GM21528 (cell line): Measurements from ENCODE around the gene WFS1.

Source experiments
- ATAC-seq: cut with Tn5 transposase; IDR thresholded peaks from one replicate; pipeline ENCODE4 v1.9.1; 2021; ENCODE audit warnings: mild to moderate bottlenecking, moderate library complexity; ENCODE audit not compliant: unreplicated experiment, low FRiP score

WFS1 gene

DNA sequence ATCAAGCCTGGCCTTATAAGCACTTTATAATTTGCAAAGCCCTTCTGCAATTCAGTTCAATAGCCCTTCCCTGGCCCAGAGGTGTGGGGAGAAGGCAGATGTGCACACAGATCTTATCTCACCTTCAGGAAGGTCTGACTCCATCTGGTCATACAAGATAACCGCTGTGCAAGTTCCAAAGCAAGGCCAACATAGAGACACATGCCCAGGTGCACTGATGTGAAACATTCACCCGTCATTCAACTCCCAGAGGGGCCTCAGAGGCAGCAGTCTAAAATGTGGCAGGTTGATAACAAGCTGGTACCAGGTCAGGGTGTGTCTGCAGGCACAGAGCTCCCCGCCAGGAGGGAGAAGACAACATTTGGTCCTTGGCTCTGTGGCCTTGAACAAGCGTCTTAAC, 10.9 kb upstream of the WFS1 start:
- no peak for ATAC-seq

GRCh38 chr4:6259886-6260285, 9.8 kb upstream of the WFS1 start:
- no peak for ATAC-seq

DNA sequence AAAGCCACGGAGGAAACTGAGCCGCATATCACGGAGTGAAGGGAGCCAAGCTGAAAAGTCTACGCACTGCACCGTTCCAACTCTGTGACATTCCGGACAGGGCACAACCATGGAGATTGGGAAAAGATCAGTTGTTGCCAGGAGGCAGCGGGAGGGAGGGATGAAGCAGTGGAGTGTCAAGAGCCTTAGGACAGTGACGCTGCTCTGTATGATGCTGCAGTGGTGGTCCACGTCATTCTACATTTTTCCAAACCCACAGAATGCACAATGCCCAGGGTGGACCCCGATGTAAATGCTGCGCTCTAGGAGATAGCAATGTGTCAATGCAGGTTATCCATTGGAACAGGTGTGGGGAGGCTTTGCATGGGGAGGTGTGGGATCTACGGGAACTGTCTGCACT, 7.5 kb upstream of the WFS1 start:
- no peak for ATAC-seq

- ATAC-seq = no peak
Measured at GRCh38 chr4:6262847-6263487, 6.7 kb upstream of the WFS1 start.

DNA sequence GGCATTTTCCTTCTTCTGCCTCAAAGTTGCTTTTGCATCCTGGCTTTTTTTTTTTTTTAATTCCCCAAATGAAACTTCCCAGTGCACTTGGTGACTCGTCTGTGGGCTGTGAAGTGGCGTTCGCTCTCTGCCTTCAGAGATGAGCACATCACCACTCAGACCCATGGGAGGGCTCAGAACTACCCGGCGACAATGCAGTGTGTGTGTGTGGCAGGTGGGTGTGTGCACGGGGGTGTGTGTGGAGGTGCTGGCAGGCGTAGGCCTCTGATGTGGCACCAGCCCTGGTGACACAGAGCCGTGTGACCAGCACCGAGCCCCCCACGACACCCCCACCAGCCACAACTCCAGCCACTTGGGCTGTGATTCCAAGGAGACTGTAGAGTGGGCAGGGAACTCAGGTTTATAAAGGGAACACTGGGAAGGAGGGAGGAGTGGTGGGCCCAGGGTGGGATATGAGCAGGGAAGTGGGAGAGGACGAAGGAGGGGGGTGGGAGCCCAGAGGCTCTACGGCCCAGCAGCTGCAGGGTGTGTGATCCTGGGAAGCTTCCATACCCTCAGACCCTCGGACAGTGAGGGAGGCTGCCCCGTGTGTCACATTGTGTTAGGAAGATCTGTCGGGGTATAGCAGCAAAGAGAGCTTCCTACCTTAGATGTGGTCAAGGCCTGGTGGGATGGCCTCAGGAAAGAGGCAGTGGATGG, 6.0 kb upstream of the WFS1 start:
- no peak for ATAC-seq

DNA sequence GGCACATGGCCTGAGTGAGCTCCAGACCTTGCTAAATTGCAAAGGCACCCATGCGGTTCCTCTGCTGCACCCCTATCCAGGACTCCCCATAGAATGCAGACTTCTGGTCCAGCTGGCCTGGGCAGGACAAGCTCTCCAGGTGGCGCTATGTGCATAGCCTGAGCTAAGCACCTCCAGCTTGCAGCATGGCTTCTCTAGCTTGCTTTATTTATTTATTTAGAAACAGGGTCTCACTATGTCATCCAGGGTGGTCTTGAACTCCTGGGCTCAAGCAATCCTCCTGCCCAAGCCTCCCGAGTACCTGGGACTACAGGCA, 5.5 kb upstream of the WFS1 start:
- no peak for ATAC-seq

DNA sequence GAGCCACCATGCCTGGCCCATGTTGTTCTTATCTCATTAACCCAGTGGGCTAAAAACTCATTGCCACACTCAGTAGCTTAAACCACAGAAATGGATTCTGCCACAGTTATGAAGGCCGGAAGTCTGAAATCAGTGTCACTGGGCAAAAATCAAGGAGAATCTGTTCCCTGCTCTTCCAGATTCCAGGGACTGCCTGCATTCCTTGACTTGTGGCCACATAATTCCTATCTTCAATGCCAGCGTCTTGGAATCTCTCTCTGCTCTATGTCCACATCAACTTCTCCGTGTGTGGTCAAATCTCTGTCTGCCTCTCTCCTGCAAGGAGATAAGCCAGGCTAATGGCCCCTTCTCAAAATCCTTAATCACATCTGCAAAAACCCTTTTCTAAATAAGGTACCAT, 4.1 kb upstream of the WFS1 start:
- ATAC-seq = no peak

DNA sequence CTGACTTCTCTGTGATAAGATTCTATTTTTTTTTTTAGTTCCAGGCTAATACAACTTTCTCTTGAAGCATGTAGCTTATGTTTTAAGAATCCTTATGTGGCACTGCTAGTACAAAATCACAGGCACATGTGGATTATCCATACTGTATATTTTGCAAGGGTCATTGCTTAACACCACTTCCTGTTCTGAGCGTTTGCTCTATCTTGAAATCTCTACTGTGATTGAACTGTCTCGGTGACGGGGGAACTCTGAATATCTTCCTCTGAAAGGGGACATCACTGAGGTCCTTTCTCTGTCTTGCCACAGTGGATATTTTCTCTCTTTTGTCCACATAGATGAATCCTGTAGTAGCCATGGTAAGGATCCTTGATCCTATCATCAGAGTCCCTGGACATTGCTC, 2.1 kb upstream of the WFS1 start:
- no peak for ATAC-seq

DNA sequence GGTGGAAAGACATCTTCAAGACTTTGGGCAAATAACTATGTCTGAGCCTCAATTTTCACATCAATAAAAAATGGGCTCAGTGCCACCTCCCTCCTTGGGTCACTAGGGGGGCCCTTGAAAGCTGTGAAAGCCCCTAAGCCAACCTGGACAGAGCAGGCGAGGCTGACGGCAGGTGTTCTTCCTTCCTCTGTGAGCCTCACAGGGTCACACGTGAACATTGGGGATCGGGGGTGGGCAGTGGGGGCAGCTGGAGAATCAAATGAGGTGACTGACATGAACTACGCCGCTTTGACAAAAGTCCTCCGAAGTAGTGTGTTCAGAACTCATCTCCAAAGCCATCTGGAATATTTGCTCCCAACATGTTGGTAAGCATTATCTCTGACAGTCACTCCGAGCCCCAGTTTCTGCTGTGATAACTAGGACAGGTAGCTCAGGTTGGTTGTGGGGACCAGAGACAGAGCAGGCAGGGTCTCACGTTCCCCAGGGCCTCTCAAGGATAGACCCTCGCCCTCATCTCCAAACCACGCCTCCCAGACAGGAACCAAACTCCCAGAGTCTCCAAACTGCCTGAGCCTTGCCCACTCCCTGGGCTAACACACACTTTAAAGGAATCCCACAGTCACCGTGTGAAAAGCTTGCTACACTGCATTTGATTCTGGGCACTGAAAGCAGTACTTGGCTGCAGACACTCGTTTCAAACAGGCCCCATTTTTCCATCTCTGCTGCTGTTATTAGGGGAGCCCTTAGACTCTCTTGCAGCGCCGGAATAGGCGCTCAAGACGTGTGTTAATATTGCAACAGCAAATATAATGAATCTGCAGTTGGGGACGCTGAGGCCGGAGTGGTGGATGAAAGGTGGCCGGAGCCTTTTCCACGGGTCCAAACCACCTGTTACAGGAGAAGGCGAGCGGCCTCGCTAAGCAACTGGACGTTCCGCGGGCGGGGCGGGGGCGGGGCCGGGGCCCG, 717 bp upstream of the WFS1 start:
- ATAC-seq = peak; percentile 23

GRCh38 chr4:6270636-6271121, 1.0 kb downstream of the WFS1 start:
- no peak for ATAC-seq

DNA sequence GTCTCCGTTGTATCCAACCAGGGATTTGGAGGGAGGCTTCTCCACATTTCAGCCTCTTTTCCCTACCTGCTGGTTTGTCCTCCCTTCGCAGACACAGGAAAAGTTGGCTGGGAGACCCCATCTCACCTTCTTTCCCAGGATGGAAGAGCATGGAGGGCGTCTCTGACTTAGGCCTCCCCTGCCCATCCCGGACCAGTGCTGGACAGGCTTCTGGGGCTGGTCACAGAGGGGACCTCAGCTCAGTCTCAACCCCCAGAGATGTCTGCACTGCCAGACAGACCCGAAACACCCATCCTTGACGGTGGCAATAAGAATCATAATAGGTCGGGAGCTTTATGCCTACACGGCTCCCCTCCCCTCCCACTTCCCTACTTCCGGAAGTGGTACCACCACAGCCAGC, 1.6 kb downstream of the WFS1 start:
- no peak for ATAC-seq

- no peak for ATAC-seq
Measured at GRCh38 chr4:6271701-6272465, 2.2 kb downstream of the WFS1 start.

GRCh38 chr4:6272863-6273660, 3.4 kb downstream of the WFS1 start:
- ATAC-seq = no peak

DNA sequence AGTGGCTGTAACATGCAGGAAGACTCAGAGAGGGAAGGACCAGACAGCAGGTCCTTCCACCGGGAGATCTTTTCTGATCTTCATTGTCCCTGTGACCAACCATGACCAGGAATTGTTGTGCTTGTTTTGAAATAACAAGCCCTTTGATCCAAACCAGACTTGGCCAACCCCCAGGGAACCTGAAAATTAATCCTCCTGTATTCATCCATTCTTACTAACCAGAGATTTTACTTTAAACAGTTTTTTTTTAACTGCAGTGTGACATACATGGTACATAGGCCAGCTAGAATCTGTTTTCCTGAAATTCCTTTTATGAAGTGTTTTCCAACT, 4.0 kb downstream of the WFS1 start:
- ATAC-seq = no peak

DNA sequence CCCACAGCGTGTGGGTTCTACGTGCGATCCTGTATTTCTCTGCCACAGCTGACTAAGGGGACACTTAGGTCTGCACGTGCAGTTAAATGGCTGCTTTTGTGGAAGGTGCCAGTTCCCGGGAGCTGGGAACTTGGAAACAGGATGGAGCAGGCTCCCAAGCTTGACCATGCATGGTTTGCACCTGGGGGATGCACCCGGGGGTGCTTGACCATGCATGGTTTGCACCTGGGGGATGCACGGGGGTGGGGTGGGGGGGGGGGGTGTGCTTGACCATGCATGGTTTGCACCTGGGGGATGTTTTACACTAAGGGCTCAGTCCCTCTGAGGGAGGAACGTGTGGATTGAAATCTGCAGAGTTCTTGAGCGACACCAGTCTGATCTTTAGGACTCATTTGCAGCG, 5.7 kb downstream of the WFS1 start:
- no peak for ATAC-seq

- ATAC-seq = no peak
Measured at GRCh38 chr4:6275898-6276806, 6.5 kb downstream of the WFS1 start.

- ATAC-seq = no peak
Measured at GRCh38 chr4:6277139-6277802, 7.6 kb downstream of the WFS1 start.
